Embryonic facial prominence (tissue), 1 donor: ENCODE results near the gene CDC42.

Experiments used
- DNase-seq: peaks from one replicate; pipeline ENCODE4 v3.0.0-alpha.2; 2016; ENCODE audit errors: extremely low spot score

Gene CDC42

DNA sequence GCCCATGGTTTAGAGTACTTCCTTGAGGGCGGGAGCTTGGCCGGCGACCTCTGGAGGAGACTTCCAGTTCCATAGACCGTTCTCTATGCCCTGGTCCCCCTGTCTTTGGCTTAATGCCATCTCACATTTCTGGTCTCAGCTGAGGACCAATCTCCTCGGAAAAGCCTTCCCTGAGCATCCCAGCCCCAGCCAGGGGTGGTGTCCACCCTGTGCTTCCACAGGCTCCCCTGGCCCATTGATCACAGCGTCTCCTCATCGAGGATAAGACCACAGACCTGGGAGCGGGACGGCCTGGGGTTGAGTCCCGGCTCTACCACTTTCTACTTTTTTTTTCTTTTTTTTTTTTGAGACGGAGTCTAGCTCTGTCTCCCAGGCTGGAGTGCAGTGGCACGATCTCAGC lies 75.9 kb downstream of the CDC42 start:
- DNase-seq, result no peak

DNA sequence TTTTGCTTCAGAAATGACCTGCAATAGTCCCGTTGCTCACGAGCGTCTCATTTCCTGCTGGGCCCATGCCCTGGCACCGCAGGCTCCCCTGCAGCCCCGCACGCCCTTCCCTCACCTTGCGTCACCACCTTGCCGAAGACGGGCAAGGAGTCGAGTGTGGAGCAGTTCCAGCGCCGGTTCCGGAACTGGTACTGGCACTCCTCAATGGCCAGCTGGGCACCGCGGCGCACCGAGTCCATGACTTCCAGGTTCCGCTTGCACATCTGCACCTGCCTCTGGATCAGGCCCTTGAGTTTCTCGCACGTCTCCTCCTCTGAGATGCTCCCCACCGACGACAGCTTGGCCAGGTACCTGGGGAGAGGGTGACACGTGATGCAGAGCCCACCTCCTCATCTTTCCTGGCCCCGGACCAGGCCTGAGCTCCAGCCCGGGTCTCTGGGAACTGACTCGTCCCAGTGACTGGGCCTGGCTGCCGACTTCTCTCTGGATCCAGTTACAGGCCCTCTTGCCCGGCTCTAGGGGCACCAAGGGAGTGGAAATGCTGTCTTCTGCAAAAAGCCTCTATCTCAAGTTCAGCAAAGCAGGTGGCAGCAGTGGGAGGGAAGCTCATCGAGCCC lies 77.1 kb downstream of the CDC42 start:
- no peak for DNase-seq

DNA sequence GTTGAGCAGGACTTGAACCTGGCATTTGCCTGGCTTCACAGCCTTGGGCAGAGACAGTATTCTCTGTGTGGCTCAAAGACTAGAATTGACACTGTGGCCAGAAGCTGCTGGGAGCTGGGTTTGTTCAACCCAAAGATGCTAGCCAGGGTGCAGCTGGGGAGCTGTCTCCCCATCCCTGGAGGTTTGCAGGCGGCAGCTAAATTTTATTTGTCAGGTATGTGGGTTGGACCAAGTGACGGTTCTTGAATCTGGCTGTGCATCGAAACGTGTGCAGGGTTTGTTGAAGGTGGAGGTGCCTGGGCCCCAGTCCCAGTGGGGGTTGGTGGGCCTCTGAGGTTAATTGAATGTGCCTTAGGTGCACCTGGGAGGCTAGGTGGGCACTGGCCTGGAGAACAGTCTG lies 78.6 kb downstream of the CDC42 start:
- no peak for DNase-seq

DNA sequence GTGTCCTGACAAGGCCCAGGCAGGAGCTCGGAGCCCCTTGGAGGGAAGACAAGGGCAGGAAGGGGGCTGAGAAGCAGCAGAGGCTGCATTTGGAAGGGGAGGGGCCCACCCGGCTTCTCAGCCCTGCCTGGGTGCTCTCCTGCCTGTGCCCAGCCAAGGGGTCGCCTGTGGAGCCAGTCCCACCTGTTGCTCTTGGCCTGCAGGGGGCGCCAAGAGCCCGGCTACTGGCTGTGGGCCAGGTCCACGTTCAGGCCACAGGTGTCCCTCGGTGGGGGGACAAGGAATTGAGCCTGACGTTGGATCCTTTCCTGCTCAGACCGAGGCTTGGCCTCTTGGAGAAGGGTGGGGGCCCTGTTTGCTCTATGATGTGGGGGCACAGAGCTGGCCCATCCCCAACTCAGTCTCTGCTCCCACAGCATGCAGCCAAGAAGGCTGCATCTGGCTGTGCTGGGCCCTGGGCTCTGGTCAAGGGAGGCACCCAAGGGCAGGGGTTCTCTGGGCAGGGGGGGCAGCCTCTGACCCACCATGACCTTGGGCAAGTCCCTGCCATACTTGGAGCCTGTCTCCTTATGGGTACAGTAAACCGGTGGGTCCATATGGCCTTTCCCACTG lies 79.5 kb downstream of the CDC42 start:
- no peak for DNase-seq

DNA sequence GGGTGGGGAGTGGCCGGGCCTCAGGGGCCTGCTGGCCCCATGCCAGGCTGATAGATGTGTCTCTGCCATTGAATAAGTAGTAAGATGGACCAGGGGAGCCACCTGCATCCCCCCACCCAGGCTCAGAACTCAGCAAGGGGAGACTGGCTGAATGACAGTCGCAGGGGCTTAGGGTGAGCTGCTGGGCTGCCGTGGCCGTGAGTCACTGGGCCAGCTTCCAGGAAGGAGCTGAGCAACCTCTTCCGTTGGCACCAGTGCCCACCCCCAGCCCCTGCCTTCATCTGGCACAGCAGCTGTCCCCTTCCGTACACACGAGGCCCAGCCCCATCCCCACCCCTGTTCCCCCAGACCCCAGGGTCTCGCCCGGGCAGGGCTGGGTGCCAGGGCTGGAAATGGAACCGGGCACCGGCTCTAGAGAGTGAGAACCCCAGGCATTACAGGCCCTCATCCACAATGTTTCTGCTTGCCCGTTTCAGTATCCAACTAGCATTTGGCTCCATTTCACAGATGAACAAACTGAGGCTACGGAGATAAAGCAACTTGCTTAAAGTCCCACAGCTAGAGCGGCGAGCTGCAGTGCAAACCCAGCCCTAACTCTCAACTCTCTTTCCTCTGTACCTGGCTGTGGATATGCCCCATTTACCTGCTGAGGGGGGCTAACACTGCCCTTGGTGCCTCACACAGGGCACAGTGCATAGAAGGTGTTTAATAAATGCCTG lies 80.2 kb downstream of the CDC42 start:
- no peak for DNase-seq

DNA sequence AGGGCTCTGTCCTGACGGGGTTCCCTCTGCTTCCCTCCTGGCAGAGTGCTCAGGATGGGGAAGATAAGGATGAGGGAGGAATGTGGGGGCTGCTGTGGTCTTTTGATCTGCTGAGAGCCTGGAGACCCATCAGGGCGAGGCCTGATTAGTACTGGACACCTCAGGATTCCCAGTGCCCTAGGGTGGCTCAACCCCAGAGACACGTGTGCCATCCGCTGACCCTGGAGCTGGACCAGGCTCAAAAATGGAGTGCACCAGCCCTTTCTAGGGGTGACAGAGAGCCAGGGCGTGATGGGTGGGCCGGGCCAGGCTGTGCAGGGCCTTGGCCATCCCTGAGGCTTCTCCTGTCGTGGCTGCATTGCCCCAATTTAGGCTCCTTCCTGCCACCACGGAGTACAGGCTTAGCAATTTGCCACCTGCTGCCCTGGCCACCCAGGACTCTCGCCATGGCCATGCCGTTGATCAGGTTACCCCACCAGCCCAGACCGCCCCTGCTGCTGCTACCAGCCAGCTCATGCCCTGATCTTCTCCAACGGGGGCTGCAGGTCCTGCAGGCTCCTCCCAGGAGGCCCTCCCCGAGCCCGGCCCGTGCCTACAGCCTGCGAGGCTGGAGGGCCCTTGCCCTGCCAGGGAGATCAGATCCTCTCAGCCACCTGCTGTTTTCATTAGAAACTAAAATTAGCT lies 80.9 kb downstream of the CDC42 start:
- DNase-seq, result no peak

DNA sequence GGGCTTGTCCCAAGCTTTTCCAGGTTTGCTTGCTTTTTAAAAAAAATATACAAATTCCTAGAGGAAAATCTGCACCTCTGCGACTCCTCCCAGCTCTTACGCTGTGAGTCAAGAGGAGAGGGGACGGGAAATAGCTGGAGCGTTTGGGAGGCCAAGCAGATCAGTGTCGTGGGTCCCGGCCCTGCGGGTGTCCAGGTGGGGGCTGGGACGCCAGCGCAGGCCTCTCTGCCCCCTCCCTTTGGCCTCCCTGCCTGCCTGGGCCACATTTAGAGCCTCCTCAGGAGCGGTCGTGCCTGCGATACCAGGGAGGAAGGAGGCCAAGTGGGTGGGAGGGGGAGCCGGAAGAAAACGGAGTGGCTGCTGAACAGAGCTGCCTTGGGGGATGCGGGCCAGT lies 81.4 kb downstream of the CDC42 start:
- DNase-seq, result no peak

DNA sequence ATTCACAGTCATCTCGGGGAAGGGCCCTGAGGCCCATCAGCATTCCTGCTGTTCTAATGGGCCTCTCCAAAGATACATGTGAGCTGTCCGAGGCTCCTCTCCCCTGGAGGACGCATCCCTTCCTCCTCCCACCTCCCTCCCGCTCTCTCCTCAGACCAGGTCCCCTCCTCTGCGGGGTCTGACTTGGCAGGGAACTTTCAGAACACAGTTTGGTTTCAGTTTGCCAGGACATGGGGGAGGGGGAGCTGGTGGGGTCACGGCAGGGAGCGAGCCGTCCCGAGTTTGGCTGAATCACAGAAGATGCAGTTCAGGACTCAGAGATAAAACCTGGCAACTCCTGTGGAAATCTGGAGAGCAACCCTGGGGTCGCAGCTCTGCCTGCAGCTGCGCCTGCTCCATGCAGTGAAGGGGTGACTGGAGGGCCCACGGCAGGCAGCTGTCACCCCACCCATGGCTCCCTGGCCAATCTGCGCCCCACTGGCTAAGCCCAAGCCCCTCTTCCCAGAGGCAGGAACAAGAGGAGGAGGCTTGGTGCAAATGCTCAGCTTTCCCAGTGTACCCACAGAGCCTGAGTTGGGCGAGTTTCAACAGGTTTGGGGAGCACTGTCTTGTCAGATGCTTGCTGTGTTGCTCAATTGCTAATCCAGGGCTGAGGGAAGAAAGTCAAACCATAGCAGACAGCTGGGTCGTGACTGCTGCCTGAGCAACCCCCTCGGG lies 84.7 kb downstream of the CDC42 start:
- no peak for DNase-seq

DNA sequence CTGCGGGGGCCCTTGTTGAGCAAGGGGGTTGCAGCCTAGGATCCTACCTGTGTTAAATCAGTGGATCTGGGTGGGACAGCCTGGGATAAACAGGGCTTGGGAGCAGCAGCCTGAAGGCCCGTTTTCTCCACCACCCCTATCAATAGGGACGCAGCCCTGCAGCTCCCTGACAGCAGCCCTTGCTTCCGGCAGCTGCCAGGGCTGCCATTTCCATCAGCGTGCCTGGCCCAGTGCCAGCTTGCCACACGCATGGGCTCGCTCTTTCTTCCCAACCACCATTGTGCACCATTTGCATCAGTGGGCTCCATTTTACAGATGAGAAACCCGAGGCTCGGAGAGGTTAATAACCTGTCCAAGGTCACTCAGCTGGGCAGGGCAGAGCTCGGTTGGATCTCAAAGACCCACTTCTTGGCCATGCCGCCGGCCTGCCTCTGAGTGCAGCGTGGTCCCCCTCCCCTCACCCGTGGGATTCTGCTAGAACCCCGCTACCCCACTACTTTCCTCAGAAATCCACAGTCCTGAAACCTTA lies 86.6 kb downstream of the CDC42 start:
- DNase-seq, result no peak

DNA sequence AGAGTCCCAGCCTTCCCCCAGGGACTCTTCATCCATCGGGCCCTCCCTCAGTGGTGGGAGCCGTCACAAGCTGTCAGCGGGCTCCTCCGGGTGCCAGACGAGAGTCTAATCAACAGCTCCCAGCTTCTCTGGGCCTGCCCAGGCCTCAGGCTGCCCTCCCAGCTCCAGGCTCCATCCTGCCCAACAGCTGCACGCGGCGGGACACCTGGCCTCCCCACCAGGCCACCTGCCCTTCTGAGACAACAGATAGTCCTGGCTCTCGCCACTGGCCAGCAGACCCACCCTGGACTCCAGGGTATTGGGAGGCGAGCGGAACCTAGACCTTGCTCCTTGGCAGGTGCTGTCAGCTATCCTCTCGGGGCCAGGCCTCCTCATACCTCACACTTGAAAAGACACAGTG lies 87.3 kb downstream of the CDC42 start:
- DNase-seq, result no peak
